ENCODE results near the gene PTPN2.

PTPN2 gene

DNA sequence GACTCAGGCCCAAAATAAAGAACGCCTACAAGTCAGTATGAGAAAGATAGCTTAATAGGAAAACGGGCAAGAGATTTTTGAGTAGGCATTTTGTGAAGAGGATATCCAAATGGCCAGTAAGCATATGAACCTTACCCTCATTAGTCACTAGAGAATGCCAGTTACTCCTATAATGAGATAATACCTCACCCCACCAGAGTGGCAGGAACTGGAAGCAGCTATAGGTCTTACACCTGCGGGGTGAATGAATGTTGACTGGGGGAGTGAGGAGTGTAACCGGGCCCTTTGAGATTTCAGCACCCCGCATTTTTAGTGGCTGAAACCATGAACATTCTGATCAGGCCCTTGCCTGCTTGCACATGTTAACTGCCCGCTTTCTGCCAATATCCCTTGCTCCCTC lies 7.5 kb upstream of the PTPN2 start:
- DNase-seq (ENCODE audit: extremely low read depth, low read depth) = no peak
- no peak for TF ChIP-seq CTCF (IDR thresholded peaks at IDR 0.05; ENCODE audit: low read depth, low read length)

- DNase-seq (ENCODE audit: extremely low read depth, low read depth) = no peak
- no peak for TF ChIP-seq CTCF (IDR thresholded peaks at IDR 0.05; ENCODE audit: low read depth, low read length)
Measured at GRCh38 chr18:12890964-12891363, 6.9 kb upstream of the PTPN2 start.

DNA sequence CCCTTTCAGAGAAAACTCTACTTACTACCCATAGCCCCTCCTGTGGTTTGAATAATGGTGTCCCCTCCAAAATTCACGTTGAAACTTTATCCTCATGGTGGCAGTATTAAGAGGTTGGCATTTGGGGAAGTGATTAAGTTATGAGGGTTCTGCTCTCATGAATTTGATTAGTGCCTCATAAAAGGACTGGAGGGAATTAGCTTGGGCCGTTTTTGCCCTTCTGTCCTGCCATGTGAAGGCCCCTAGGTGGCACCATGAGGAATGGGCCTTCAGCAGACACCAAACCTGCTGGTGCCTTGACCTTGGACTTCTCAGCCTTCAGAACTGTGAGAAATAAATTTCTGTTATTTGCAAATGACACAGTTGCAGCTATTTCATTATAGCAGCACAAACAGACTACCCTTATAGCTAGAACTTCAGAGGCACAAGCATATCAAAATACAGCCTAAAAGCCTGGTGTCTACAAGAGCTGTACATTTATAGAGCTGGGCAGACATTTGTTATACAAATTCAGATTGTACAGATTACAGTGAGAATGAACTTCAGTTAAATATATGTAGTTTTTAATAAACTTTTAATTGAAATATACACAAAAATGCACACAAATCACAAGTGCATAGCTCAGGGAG lies 2.6 kb upstream of the PTPN2 start:
- TF ChIP-seq CTCF (IDR thresholded peaks at IDR 0.05; ENCODE audit: low read depth, low read length) = peak; percentile 21; the same call in 1 of the 2 replicates
- no peak for DNase-seq (ENCODE audit: extremely low read depth, low read depth)

- DNase-seq (ENCODE audit: extremely low read depth, low read depth) = no peak
- TF ChIP-seq CTCF (IDR thresholded peaks at IDR 0.05; ENCODE audit: low read depth, low read length) = no peak
Measured at GRCh38 chr18:12885500-12885899, 1.5 kb upstream of the PTPN2 start.

- DNase-seq (ENCODE audit: extremely low read depth, low read depth) = no peak
- no peak for TF ChIP-seq CTCF (IDR thresholded peaks at IDR 0.05; ENCODE audit: low read depth, low read length)
Measured at GRCh38 chr18:12884406-12885323, 628 bp upstream of the PTPN2 start.

GRCh38 chr18:12883372-12883683 lies 709 bp downstream of the PTPN2 start:
- no peak for DNase-seq (ENCODE audit: extremely low read depth, low read depth)
- TF ChIP-seq CTCF (IDR thresholded peaks at IDR 0.05; ENCODE audit: low read depth, low read length) = no peak

Measured in AG09319 (cell line).